IMR-90 (cell line): Measurements from ENCODE around the gene CFAP52. TPM values are rescaled to one million over a fixed set of nuclear protein-coding genes. Genes with fewer than 3 reads are reported as not detected.

ENCODE experiments used
- ATAC-seq: fragments of 200-7000 bp; cut with Tn5 transposase; 2 replicates; pipeline ENCODE4 v1.9.1; 2020; ENCODE audit warnings: low read depth, mild to moderate bottlenecking, moderate library complexity
- BruUV-seq: library from RNA; stranded (reverse); fragments of 400-500 nt; replicated peaks from 2 replicates; lab custom pipeline; 2021; lab: Mats Ljungman, UMichigan
- CTCF ChIA-PET: fragments of 300-600 bp; formaldehyde crosslinking; extraction: SDS; loops from one replicate; lab custom pipeline; 2021; ENCODE audit warnings: antibody characterized with exemption; lab: Yijun Ruan, JAX
- POLR2A ChIA-PET: fragments of 300-600 bp; sonication (Branson Sonifier 250); formaldehyde crosslinking; loops from one replicate; lab custom pipeline; 2022; ENCODE audit warnings: antibody characterized with exemption; ENCODE audit not compliant: unreplicated experiment; lab: Charles Lee
- DNase-seq: peaks from one replicate; pipeline ENCODE4 v3.0.0; 2013
- H2AFZ ChIP-seq: replicated peaks from 2 replicates; pipeline ENCODE3; 2013; ENCODE audit warnings: low read length, mild to moderate bottlenecking; ENCODE audit not compliant: poor library complexity
- H2AK5ac ChIP-seq: 2 replicates; pipeline ENCODE4 v1.6.1; 2013; ENCODE audit warnings: low read depth, low read length, inconsistent platforms
- H2AK9ac ChIP-seq: replicated peaks from 2 replicates; pipeline ENCODE3; 2013; ENCODE audit warnings: mild to moderate bottlenecking, low read depth, low read length, moderate library complexity; ENCODE audit not compliant: poor library complexity
- H2BK120ac ChIP-seq: 2 replicates; pipeline ENCODE4 v1.6.1; 2013; ENCODE audit warnings: low read depth, low read length, inconsistent platforms
- H2BK15ac ChIP-seq: 3 replicates; pipeline ENCODE4 v1.6.1; 2013; ENCODE audit warnings: low read depth, low read length, inconsistent platforms
- H2BK20ac ChIP-seq: 2 replicates; pipeline ENCODE4 v1.6.1; 2013; ENCODE audit warnings: low read depth, mild to moderate bottlenecking, inconsistent platforms, low read length, moderate library complexity
- H2BK5ac ChIP-seq: 2 replicates; pipeline ENCODE4 v1.6.1; 2013; ENCODE audit warnings: mild to moderate bottlenecking, low read depth, low read length, inconsistent platforms; ENCODE audit not compliant: poor library complexity, severe bottlenecking
- H3K14ac ChIP-seq: replicated peaks from 2 replicates; pipeline ENCODE4 v1.6.1; 2013; ENCODE audit warnings: low read depth, low read length, inconsistent platforms
- H3K18ac ChIP-seq: 2 replicates; pipeline ENCODE4 v1.6.1; 2013; ENCODE audit warnings: low read depth, low read length, control low read depth
- H3K23ac ChIP-seq: 2 replicates; pipeline ENCODE4 v1.6.1; 2013; ENCODE audit warnings: low read depth, low read length, inconsistent platforms
- H3K27ac ChIP-seq: 2 replicates; pipeline ENCODE4 v1.5.1; 2013; ENCODE audit warnings: mild to moderate bottlenecking, control low read depth, low read length; ENCODE audit not compliant: insufficient read depth
- H3K27me3 ChIP-seq: 2 replicates; pipeline ENCODE4 v1.6.1; 2013; ENCODE audit warnings: low read length; ENCODE audit not compliant: control insufficient read depth, insufficient read depth
- H3K36me3 ChIP-seq: 2 replicates; pipeline ENCODE4 v1.6.1; 2013; ENCODE audit warnings: low read length, mixed read lengths; ENCODE audit not compliant: control insufficient read depth, insufficient read depth
- H3K4ac ChIP-seq: 2 replicates; pipeline ENCODE4 v1.6.1; 2013; ENCODE audit warnings: low read depth, low read length, inconsistent platforms
- H3K4me1 ChIP-seq: 2 replicates; pipeline ENCODE4 v1.6.1; 2013; ENCODE audit warnings: low read length, mixed read lengths; ENCODE audit not compliant: control insufficient read depth, insufficient read depth
- H3K4me2 ChIP-seq: 2 replicates; pipeline ENCODE4 v1.6.1; 2013; ENCODE audit warnings: low read depth, mild to moderate bottlenecking, control low read depth, low read length, moderate library complexity
- H3K4me3 ChIP-seq: 2 replicates; pipeline ENCODE4 v1.5.1; 2013; ENCODE audit warnings: low read depth, mild to moderate bottlenecking, control low read depth, low read length, moderate library complexity; ENCODE audit not compliant: insufficient read depth
- H3K56ac ChIP-seq: 2 replicates; pipeline ENCODE4 v1.6.1; 2013; ENCODE audit warnings: low read length, inconsistent platforms; ENCODE audit not compliant: insufficient read depth; ENCODE audit errors: extremely low read depth
- H3K79me1 ChIP-seq, 2 experiments: 2 replicates each; pipeline ENCODE4 v1.6.1; 2013; ENCODE audit warnings: low read length in 2 of 2, inconsistent platforms in 1 of 2, low read depth in 1 of 2
- H3K9ac ChIP-seq: 2 replicates; pipeline ENCODE4 v1.6.1; 2013; ENCODE audit warnings: low read depth, low read length, control low read depth
- H3K9me1 ChIP-seq: 2 replicates; pipeline ENCODE4 v1.6.1; 2013; ENCODE audit warnings: low read length, inconsistent platforms; ENCODE audit not compliant: insufficient read depth
- H3K9me3 ChIP-seq: 2 replicates; pipeline ENCODE4 v1.6.1; 2013; ENCODE audit warnings: low read length; ENCODE audit not compliant: control insufficient read depth, insufficient read depth
- H4K20me1 ChIP-seq: 2 replicates; pipeline ENCODE4 v1.6.1; 2013; ENCODE audit warnings: low read length, inconsistent platforms; ENCODE audit not compliant: insufficient read depth
- H4K5ac ChIP-seq: 2 replicates; pipeline ENCODE4 v1.6.1; 2013; ENCODE audit warnings: mild to moderate bottlenecking, low read depth, low read length, control low read depth
- H4K8ac ChIP-seq, 2 experiments: 2 replicates each; pipeline ENCODE4 v1.6.1; 2013; ENCODE audit warnings: low read depth in 2 of 2, low read length in 2 of 2, control low read depth in 1 of 2, inconsistent platforms in 1 of 2
- H4K91ac ChIP-seq: 2 replicates; pipeline ENCODE4 v1.6.1; 2013; ENCODE audit warnings: low read depth, low read length, inconsistent platforms; ENCODE audit not compliant: insufficient read depth
- BHLHE40 ChIP-seq: fragments of 150-350 bp; IDR thresholded peaks from 2 replicates; pipeline ENCODE4 v1.6.1; 2016; ENCODE audit warnings: mild to moderate bottlenecking, low read depth, low read length
- CHD1 ChIP-seq: IDR thresholded peaks from 2 replicates; pipeline ENCODE4 v1.6.1; 2012; ENCODE audit warnings: low read depth, low read length, improper control_type of control experiment
- CTCF ChIP-seq: conservative IDR thresholded peaks from 2 replicates; pipeline ENCODE4 v1.5.1; 2012; ENCODE audit warnings: mild to moderate bottlenecking, low read depth, low read length, improper control_type of control experiment
- ELK1 ChIP-seq: fragments of 150-350 bp; IDR thresholded peaks from 2 replicates; pipeline ENCODE4 v1.6.1; 2016; ENCODE audit warnings: low read depth, mild to moderate bottlenecking, low read length, moderate library complexity, borderline replicate concordance
- FOS ChIP-seq: fragments of 150-350 bp; IDR thresholded peaks from 2 replicates; pipeline ENCODE4 v1.6.1; 2016; ENCODE audit warnings: low read depth, low read length
- MAFK ChIP-seq: IDR thresholded peaks from 2 replicates; pipeline ENCODE4 v1.6.1; 2012; ENCODE audit warnings: low read depth, low read length, improper control_type of control experiment
- MAZ ChIP-seq: IDR thresholded peaks from 2 replicates; pipeline ENCODE4 v1.6.1; 2012; ENCODE audit warnings: low read depth, mild to moderate bottlenecking, low read length, improper control_type of control experiment, moderate library complexity, borderline replicate concordance
- MXI1 ChIP-seq: IDR thresholded peaks from 2 replicates; pipeline ENCODE4 v1.6.1; 2012; ENCODE audit warnings: low read depth, mild to moderate bottlenecking, low read length, moderate library complexity, borderline replicate concordance
- NFE2L2 ChIP-seq: fragments of 150-350 bp; IDR thresholded peaks from 2 replicates; pipeline ENCODE4 v1.6.1; 2016; ENCODE audit warnings: low read depth, mild to moderate bottlenecking, low read length
- POLR2A ChIP-seq: IDR thresholded peaks from 2 replicates; pipeline ENCODE4 v1.6.1; 2012; ENCODE audit warnings: mild to moderate bottlenecking, low read depth, low read length
- RAD21 ChIP-seq: IDR thresholded peaks from 2 replicates; pipeline ENCODE4 v1.6.1; 2012; ENCODE audit warnings: low read length, improper control_type of control experiment
- RCOR1 ChIP-seq: IDR thresholded peaks from 2 replicates; pipeline ENCODE4 v1.6.1; 2012; ENCODE audit warnings: mild to moderate bottlenecking, low read length, improper control_type of control experiment; ENCODE audit not compliant: insufficient replicate concordance
- SMC3 ChIP-seq: fragments of 150-350 bp; IDR thresholded peaks from 2 replicates; pipeline ENCODE4 v1.6.1; 2016; ENCODE audit warnings: low read depth, mild to moderate bottlenecking, antibody characterized with exemption, low read length, moderate library complexity
- USF2 ChIP-seq: fragments of 150-350 bp; IDR thresholded peaks from 2 replicates; pipeline ENCODE4 v1.6.1; 2017; ENCODE audit warnings: mild to moderate bottlenecking, antibody characterized with exemption, low read length, low read depth
- WGBS, 2 experiments: methylation state at CpG; one replicate each; pipeline versions ENCODE4 v1.1.5 to v1.1.7; 2013; ENCODE audit warnings: missing lambda C conversion rate in 2 of 2; ENCODE audit not compliant: insufficient read length in 1 of 2; ENCODE audit errors: extremely low coverage in 2 of 2; 5-methylcytosine and 5-hydroxymethylcytosine counted together
- dilution Hi-C: fragments of 300-500 bp; cut with HindIII; formaldehyde crosslinking; loops from one replicate; pipeline ENCODE4 v1.14.3; 2018; ENCODE audit warnings: low sequenced_read_pairs; ENCODE audit not compliant: unreplicated experiment
- in situ Hi-C: fragments of 300-500 bp; cut with MboI; formaldehyde crosslinking; loops from 3 replicates; pipeline ENCODE4 v1.14.3; 2019; ENCODE audit warnings: low sequenced_read_pairs, inconsistent platforms, mixed read lengths
- intact Hi-C: fragments of 100-400 bp; cut with micrococcal nuclease; formaldehyde crosslinking; loops from 2 replicates; pipeline ENCODE4 v1.10.0; 2022
- polyA plus RNA-seq, 3 experiments: library from polyadenylated mRNA; depleted of rRNA; stranded (reverse); fragments of >200 nt; gene quantifications; 2 replicates each; pipeline ENCODE4 v1.2.3, GENCODE V29; 2012; ENCODE audit warnings: low replicate concordance in 1 of 3
- total RNA-seq: library from RNA; depleted of rRNA; stranded (reverse); fragments of >200 nt; gene quantifications from 2 replicates; pipeline ENCODE4 v1.2.3, GENCODE V29; 2012

Gene CFAP52
- total and polyA plus RNA-seq, 2 of the 4 experiments (the other 2 are of a cell fraction): 0.22 TPM; not detected in 1

- no peaks in the 10 kb centered on the region for H3K79me1 ChIP-seq
- H3K18ac ChIP-seq: no peak overlapping the region
- H2BK20ac ChIP-seq: no peak overlapping the region
- WGBS, 2 experiments: no CpG with 5 or more reads among the region's 2 CpGs
- CTCF ChIA-PET: no interaction called here
- H3K4me1 ChIP-seq: no peaks in the 10 kb centered on the region
- no peak overlapping the region for H2BK15ac ChIP-seq
- no peaks in the 10 kb centered on the region for H4K20me1 ChIP-seq
- H3K56ac ChIP-seq: no peak overlapping the region
- no TSS peak for BruUV-seq
- DNase-seq (no peak), ATAC-seq (no peak)
- POLR2A ChIA-PET: no interaction called here
- H2AK9ac ChIP-seq: no peak overlapping the region
- H3K23ac ChIP-seq: no peak overlapping the region
- no peak for TF ChIP-seq ELK1
- no peak for TF ChIP-seq MXI1
- no peak for TF ChIP-seq MAZ
- no peak for TF ChIP-seq CTCF
- TF ChIP-seq SMC3: no peak
- TF ChIP-seq USF2: no peak
- TF ChIP-seq BHLHE40: no peak
- no peak for TF ChIP-seq FOS
- no peak for TF ChIP-seq RAD21
- TF ChIP-seq RCOR1: no peak
- TF ChIP-seq MAFK: no peak
- TF ChIP-seq NFE2L2: no peak
- TF ChIP-seq CHD1: no peak
- TF ChIP-seq POLR2A: no peak
- no peak overlapping the region for H3K27ac ChIP-seq
- H2BK120ac ChIP-seq: no peak overlapping the region
- no peak overlapping the region for H4K8ac ChIP-seq
- no peak overlapping the region for H3K9ac ChIP-seq
- H3K9me3 ChIP-seq: peaks cover 12% of the 10 kb centered on the region
- in situ Hi-C loops: no loop called here
- H2AFZ ChIP-seq: no peak overlapping the region
- intact Hi-C loops: no loop called here
- no peak overlapping the region for H4K5ac ChIP-seq
- H3K4me2 ChIP-seq: no peak overlapping the region
- H3K14ac ChIP-seq: no peak overlapping the region
- no peak overlapping the region for H2AK5ac ChIP-seq
- dilution Hi-C loops: no loop called here
- H3K9me1 ChIP-seq: no peaks in the 10 kb centered on the region
- no peak overlapping the region for H4K91ac ChIP-seq
- H3K36me3 ChIP-seq: no peaks in the 10 kb centered on the region
- H3K27me3 ChIP-seq: no peaks in the 10 kb centered on the region
- H3K4ac ChIP-seq: no peak overlapping the region
- no peak overlapping the region for H2BK5ac ChIP-seq
- H3K4me3 ChIP-seq: no peak overlapping the region
Measured at GRCh38 chr17:9661027-9661426, 84.6 kb downstream of the CFAP52 start.
